Measurements from ENCODE around the gene PLPP1. TPM values are rescaled to one million over a fixed set of nuclear protein-coding genes. Genes with fewer than 3 reads are reported as not detected.
"Not testable (repeated sequence)": the region's sequence is repeated elsewhere in the genome, so short reads cannot be mapped to it uniquely, and the experiment has no call there.

PLPP1 gene
- total and polyA plus RNA-seq, 2 of the 13 experiments (the other 11 are each of a cell fraction or from before 2014, with no cell fraction given), result 7.3 to 12.1 TPM

DNA sequence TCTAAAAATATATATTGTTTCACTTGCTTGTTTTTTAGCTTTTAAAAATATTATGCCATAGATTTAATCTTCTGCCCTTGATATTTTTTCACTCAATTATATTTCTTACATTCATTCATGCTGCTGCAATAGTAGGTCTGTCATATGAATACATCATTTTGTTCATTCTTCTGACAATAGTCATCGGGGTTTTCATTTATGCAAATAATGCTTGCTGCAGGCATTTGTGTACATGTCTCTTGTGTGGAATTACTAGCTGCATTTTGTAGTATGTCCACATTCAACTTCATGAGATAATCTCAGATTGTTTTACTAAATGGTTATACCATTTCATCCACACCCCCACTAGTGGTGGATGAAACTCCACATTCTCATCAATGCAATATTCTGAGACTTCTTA, 5.3 kb upstream of the PLPP1 start:
- no peak for FAIRE-seq
- Histone ChIP-seq H2AFZ (ENCODE audit: low read length) (no peak overlapping the region), H3K79me2 (ENCODE audit: insufficient read depth, low read length) (no peaks in the 10 kb centered on the region), H3K36me3 (replicated peaks in 1 of 2; ENCODE audit: control insufficient read depth in 1 of 2, insufficient read depth in 2 of 2, low read length in 2 of 2) (no peaks in the 10 kb centered on the region), H4K20me1 (ENCODE audit: insufficient read depth, low read length) (no peaks in the 10 kb centered on the region), H3K4me1 (ENCODE audit: insufficient read depth, low read length) (peaks cover 18% of the 10 kb centered on the region; the same call in 1 of the 2 replicates), H3K4me2 (ENCODE audit: low read depth, low read length) (no peak overlapping the region), H3K9ac (ENCODE audit: insufficient read depth, low read depth, low read length) (no peak overlapping the region), H3K9me3 (ENCODE audit: low read length) (no peaks in the 10 kb centered on the region), H3K27me3 (ENCODE audit: control insufficient read depth in 1 of 2, insufficient read depth in 2 of 2, low read length in 2 of 2) (no peaks in the 10 kb centered on the region), H3K27ac (ENCODE audit: extremely low read length, insufficient read depth, low read length) (no peak overlapping the region), H3K4me3 (replicated peaks in 1 of 3; ENCODE audit: insufficient read depth in 1 of 3, low read depth in 2 of 3, low read length in 3 of 3) (no peak overlapping the region)
- WGBS (ENCODE audit: low lambda C conversion rate), result 95% methylated on average over 1 of the region's 1 CpG
- in situ Hi-C loops (cut with HindIII; ENCODE audit: extremely low pct_ligation_motif_present, low pct_unique_long_range_greater_than_20kb), result no loop called here
- POLR2A ChIA-PET, result no interaction called here
- CTCF ChIA-PET (ENCODE audit: low intra/inter-chr PET ratio, low total read pairs), result no interaction called here
- no peak for ATAC-seq
- DNase-seq (ENCODE audit: low spot score), result no peak
- intact Hi-C loops (cut with micrococcal nuclease; ENCODE audit: unreplicated experiment), result no loop called here
- no TSS peak for BruUV-seq (replicated peaks)
- no peak for TF ChIP-seq ZNF503 (CRISPR knock-in tag; IDR thresholded peaks at IDR 0.05)
- no peak for TF ChIP-seq ZNF740 (CRISPR knock-in tag; IDR thresholded peaks at IDR 0.05)

DNA sequence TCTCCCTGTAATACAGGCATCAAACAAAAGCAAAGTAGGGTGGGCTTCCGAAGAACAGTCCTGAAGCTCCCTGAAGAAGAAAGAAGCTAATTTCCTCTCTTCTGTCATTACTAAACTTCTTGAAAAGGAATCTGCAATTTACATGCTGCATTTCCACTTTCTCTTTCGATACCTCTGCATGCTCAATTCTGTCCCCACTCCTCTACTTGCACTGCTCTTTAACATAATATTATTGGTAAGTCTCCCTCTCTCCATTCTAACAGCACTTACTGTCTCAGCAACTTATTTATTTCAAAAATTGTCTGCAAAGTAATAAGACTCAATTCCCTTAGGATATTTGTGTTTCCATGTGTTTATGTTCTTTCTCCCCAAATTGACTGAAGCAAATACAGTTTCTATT, 3.9 kb upstream of the PLPP1 start:
- BruUV-seq (replicated peaks), result no TSS peak
- intact Hi-C loops (cut with micrococcal nuclease; ENCODE audit: unreplicated experiment), result no loop called here

DNA sequence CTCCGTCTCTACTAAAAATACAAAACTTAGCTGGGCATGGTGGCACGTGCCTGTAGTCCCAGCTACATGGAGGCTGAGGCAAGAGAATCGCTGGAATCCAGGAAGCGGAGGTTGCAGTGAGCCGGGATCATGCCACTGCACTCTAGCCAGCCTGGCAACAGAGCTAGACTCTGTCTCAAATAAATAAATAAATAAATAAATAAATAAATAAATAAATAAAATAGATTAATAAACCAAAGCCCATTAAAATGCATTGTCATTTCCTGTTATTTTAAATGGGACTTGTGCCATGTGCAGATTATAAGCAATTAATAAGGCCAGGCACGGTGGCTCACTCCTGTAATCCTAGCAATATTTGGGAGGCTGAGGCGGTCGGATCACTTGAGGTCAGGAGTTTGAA, 2.6 kb upstream of the PLPP1 start:
- H3K4me3 ChIP-seq (replicated peaks in 1 of 3; ENCODE audit: insufficient read depth in 1 of 3, low read depth in 2 of 3, low read length in 3 of 3); intact Hi-C loops (cut with micrococcal nuclease; ENCODE audit: unreplicated experiment); H3K36me3 ChIP-seq (replicated peaks in 1 of 2; ENCODE audit: control insufficient read depth in 1 of 2, insufficient read depth in 2 of 2, low read length in 2 of 2); FAIRE-seq; CTCF ChIA-PET (ENCODE audit: low intra/inter-chr PET ratio, low total read pairs); H4K20me1 ChIP-seq (ENCODE audit: insufficient read depth, low read length); DNase-seq (ENCODE audit: low spot score); H2AFZ ChIP-seq (ENCODE audit: low read length); H3K9ac ChIP-seq (ENCODE audit: insufficient read depth, low read depth, low read length); BruUV-seq (replicated peaks); in situ Hi-C loops (cut with HindIII; ENCODE audit: extremely low pct_ligation_motif_present, low pct_unique_long_range_greater_than_20kb); POLR2A ChIA-PET; H3K79me2 ChIP-seq (ENCODE audit: insufficient read depth, low read length); H3K4me2 ChIP-seq (ENCODE audit: low read depth, low read length); H3K27ac ChIP-seq (ENCODE audit: extremely low read length, insufficient read depth, low read length); ATAC-seq; H3K9me3 ChIP-seq (ENCODE audit: low read length); H3K27me3 ChIP-seq (ENCODE audit: control insufficient read depth in 1 of 2, insufficient read depth in 2 of 2, low read length in 2 of 2): not testable (repeated sequence)
- WGBS (ENCODE audit: low lambda C conversion rate), result 95% methylated on average over 8 of the region's 8 CpGs
- peaks cover 34% of the 10 kb centered on the region for H3K4me1 ChIP-seq (ENCODE audit: insufficient read depth, low read length)

More for the DNA sequence above, 3.9 kb upstream of the PLPP1 start:
- ATAC-seq (no peak), FAIRE-seq (no peak), DNase-seq (ENCODE audit: low spot score) (no peak)
- no peak overlapping the region for H2AFZ ChIP-seq (ENCODE audit: low read length)
- ChIA-PET CTCF (ENCODE audit: low intra/inter-chr PET ratio, low total read pairs) (no interaction called here), POLR2A (no interaction called here)
- no peak overlapping the region for H3K9ac ChIP-seq (ENCODE audit: insufficient read depth, low read depth, low read length)
- no peak overlapping the region for H3K27ac ChIP-seq (ENCODE audit: extremely low read length, insufficient read depth, low read length)
- in situ Hi-C loops (cut with HindIII; ENCODE audit: extremely low pct_ligation_motif_present, low pct_unique_long_range_greater_than_20kb), result no loop called here
- H3K27me3 ChIP-seq (ENCODE audit: control insufficient read depth in 1 of 2, insufficient read depth in 2 of 2, low read length in 2 of 2), result no peaks in the 10 kb centered on the region
- no peak for TF ChIP-seq ZNF296 (CRISPR knock-in tag; conservative IDR thresholded peaks at IDR 0.05)
- no peak for TF ChIP-seq ZMYM3 (CRISPR knock-in tag; IDR thresholded peaks at IDR 0.05)
- TF ChIP-seq BHLHE40 (IDR thresholded peaks at IDR 0.05; ENCODE audit: low read length), result no peak
- TF ChIP-seq, protein P1, sequence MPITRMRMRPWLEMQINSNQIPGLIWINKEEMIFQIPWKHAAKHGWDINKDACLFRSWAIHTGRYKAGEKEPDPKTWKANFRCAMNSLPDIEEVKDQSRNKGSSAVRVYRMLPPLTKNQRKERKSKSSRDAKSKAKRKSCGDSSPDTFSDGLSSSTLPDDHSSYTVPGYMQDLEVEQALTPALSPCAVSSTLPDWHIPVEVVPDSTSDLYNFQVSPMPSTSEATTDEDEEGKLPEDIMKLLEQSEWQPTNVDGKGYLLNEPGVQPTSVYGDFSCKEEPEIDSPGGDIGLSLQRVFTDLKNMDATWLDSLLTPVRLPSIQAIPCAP (CRISPR knock-in tag; IDR thresholded peaks at IDR 0.05; ENCODE audit: low read depth), result no peak
- TF ChIP-seq MYC (CRISPR knock-in tag; IDR thresholded peaks at IDR 0.05; ENCODE audit: borderline replicate concordance), result no peak
- TF ChIP-seq SYNCRIP (IDR thresholded peaks at IDR 0.05; ENCODE audit: insufficient read depth, low read depth, low read length), result no peak
- TF ChIP-seq, protein P2, sequence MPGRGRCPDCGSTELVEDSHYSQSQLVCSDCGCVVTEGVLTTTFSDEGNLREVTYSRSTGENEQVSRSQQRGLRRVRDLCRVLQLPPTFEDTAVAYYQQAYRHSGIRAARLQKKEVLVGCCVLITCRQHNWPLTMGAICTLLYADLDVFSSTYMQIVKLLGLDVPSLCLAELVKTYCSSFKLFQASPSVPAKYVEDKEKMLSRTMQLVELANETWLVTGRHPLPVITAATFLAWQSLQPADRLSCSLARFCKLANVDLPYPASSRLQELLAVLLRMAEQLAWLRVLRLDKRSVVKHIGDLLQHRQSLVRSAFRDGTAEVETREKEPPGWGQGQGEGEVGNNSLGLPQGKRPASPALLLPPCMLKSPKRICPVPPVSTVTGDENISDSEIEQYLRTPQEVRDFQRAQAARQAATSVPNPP (CRISPR knock-in tag; IDR thresholded peaks at IDR 0.05), result no peak
- peaks cover 22% of the 10 kb centered on the region for H3K4me1 ChIP-seq (ENCODE audit: insufficient read depth, low read length)
- 57% methylated on average over 2 of the region's 2 CpGs for WGBS (ENCODE audit: low lambda C conversion rate)
- H3K79me2 ChIP-seq (ENCODE audit: insufficient read depth, low read length), result no peaks in the 10 kb centered on the region
- H3K9me3 ChIP-seq (ENCODE audit: low read length), result no peaks in the 10 kb centered on the region
- no peak overlapping the region for H3K4me3 ChIP-seq (replicated peaks in 1 of 3; ENCODE audit: insufficient read depth in 1 of 3, low read depth in 2 of 3, low read length in 3 of 3)
- no peaks in the 10 kb centered on the region for H3K36me3 ChIP-seq (replicated peaks in 1 of 2; ENCODE audit: control insufficient read depth in 1 of 2, insufficient read depth in 2 of 2, low read length in 2 of 2)
- no peak overlapping the region for H3K4me2 ChIP-seq (ENCODE audit: low read depth, low read length)
- no peaks in the 10 kb centered on the region for H4K20me1 ChIP-seq (ENCODE audit: insufficient read depth, low read length)

Measured in HepG2 (cell line).